ENCODE results near the gene MACROD1. TPM values are rescaled to one million over a fixed set of nuclear protein-coding genes. Genes with fewer than 3 reads are reported as not detected.

Gene MACROD1
- total and polyA plus RNA-seq, 10 of the 15 experiments (the other 5 are each of a cell fraction or from before 2014, with no cell fraction given) = 1.2 to 22.7 (median 11.3) TPM; not detected in 1

- no peak for TF ChIP-seq ZNF384 (IDR thresholded peaks at IDR 0.05; ENCODE audit: borderline replicate concordance, low read depth, low read length)
- TF ChIP-seq RAD51 (IDR thresholded peaks at IDR 0.05) = no peak
- TF ChIP-seq EP300 (IDR thresholded peaks at IDR 0.05; ENCODE audit: borderline replicate concordance in 1 of 2, control insufficient read depth in 1 of 2, low read depth in 2 of 2, low read length in 2 of 2) = no peak
These were observed 164.2 kb downstream of the MACROD1 start (continued) for GRCh38 chr11:64001484-64002420.

GRCh38 chr11:64000740-64001483, 165.0 kb downstream of the MACROD1 start:
- H3K27me3 ChIP-seq (replicated peaks in 1 of 2; ENCODE audit: control insufficient read depth in 2 of 2, insufficient read depth in 2 of 2, low read length in 1 of 2) = no peaks in the 10 kb centered on the region
- POLR2A ChIA-PET = no interaction called here
- SMC1A ChIA-PET (ENCODE audit: uncharacterized antibody, unreplicated experiment) = interaction anchor here (0.6 kb wide), 1 partner anchor 303 kb away, joined by 3 read pairs; no protein-coding TSS in a partner anchor
- RAD21 ChIA-PET (ENCODE audit: unreplicated experiment) = interaction anchor here (1.6 kb wide), 1 partner anchor 147 kb away, joined by 7 read pairs; no protein-coding TSS in a partner anchor
- no peak overlapping the region for H3K27ac ChIP-seq (ENCODE audit: control insufficient read depth, insufficient read depth)
- intact Hi-C loops (cut with micrococcal nuclease; ENCODE audit: unreplicated experiment) (loop anchor here (1.0 kb wide), 1 partner anchor 147 kb away; no protein-coding TSS in a partner anchor), in situ Hi-C loops (cut with MboI) (loop anchor here (5.0 kb wide), 1 partner anchor 146 kb away; no protein-coding TSS in a partner anchor)
- BruUV-seq (replicated peaks) = no TSS peak
- H2AFZ ChIP-seq (ENCODE audit: control insufficient read depth, low read depth, low read length) = no peak overlapping the region
- H3K36me3 ChIP-seq (ENCODE audit: control insufficient read depth in 2 of 2, insufficient read depth in 2 of 2, low read length in 1 of 2) = peaks cover 0 to 25% of the 10 kb centered on the region in 2 experiments; a peak in 3 of 4 replicates
- no peaks in the 10 kb centered on the region for H3K79me2 ChIP-seq (ENCODE audit: control insufficient read depth, insufficient read depth, low read length)
- no peak overlapping the region for H3K4me3 ChIP-seq
- no peak for DNase-seq (ENCODE audit: low read depth, low spot score)
- ATAC-seq = no peak
- H3K9ac ChIP-seq (ENCODE audit: control insufficient read depth, insufficient read depth, low read length) = no peak overlapping the region
- WGBS (ENCODE audit: insufficient coverage, insufficient replicate concordance, low lambda C conversion rate, missing lambda C conversion rate) = 24% methylated on average over 43 of the region's 60 CpGs
- CTCF ChIA-PET = interaction anchor here (1.0 to 4.1 kb wide), 6 partner anchors 16 to 183 kb away, joined by 3 to 21 read pairs (median 4); no protein-coding TSS in a partner anchor
- peak overlapping the region; percentile 38; the same call in 1 of the 2 replicates for H3K4me2 ChIP-seq (ENCODE audit: control insufficient read depth, insufficient read depth)
- H3K9me3 ChIP-seq (replicated peaks; ENCODE audit: control insufficient read depth, insufficient read depth, low read length) = no peaks in the 10 kb centered on the region
- FAIRE-seq = no peak
- H4K20me1 ChIP-seq (ENCODE audit: control insufficient read depth, insufficient read depth) = no peaks in the 10 kb centered on the region; the same call in 1 of the 2 replicates
- H3K4me1 ChIP-seq (ENCODE audit: control insufficient read depth, insufficient read depth, low read length) = no peaks in the 10 kb centered on the region; the same call in 1 of the 2 replicates
- TF ChIP-seq PML (IDR thresholded peaks at IDR 0.05; ENCODE audit: low read length) (no peak), ZSCAN29 (IDR thresholded peaks at IDR 0.05) (no peak), EZH2 (IDR thresholded peaks at IDR 0.05; ENCODE audit: borderline replicate concordance, control insufficient read depth, low read depth, low read length) (no peak), LARP7 (IDR thresholded peaks at IDR 0.05) (0 out of 2 replicates have a peak, but pooled peaks have one; percentile 53), BHLHE40 (IDR thresholded peaks at IDR 0.05; ENCODE audit: borderline replicate concordance in 1 of 2, low read depth in 2 of 2, low read length in 1 of 2) (no peak), HDGF (IDR thresholded peaks at IDR 0.05) (no peak), EP300 (IDR thresholded peaks at IDR 0.05; ENCODE audit: borderline replicate concordance in 1 of 2, control insufficient read depth in 1 of 2, low read depth in 2 of 2, low read length in 2 of 2) (no peak), BACH1 (IDR thresholded peaks at IDR 0.05; ENCODE audit: borderline replicate concordance) (no peak)

All from GM12878 (cell line).